ENCODE measurements around the gene SAMM50.

- TF ChIP-seq ZFP3 (CRISPR knock-in tag; IDR thresholded peaks at IDR 0.05), result no peak
- no peak for TF ChIP-seq PATZ1 (CRISPR knock-in tag; IDR thresholded peaks at IDR 0.05; ENCODE audit: borderline replicate concordance)
- TF ChIP-seq RARB (CRISPR knock-in tag; IDR thresholded peaks at IDR 0.05), result no peak
- no peak for TF ChIP-seq BACH2 (CRISPR knock-in tag; IDR thresholded peaks at IDR 0.05; ENCODE audit: borderline replicate concordance)
- TF ChIP-seq GLIS3 (CRISPR knock-in tag; IDR thresholded peaks at IDR 0.05), result no peak
- TF ChIP-seq, protein P1, sequence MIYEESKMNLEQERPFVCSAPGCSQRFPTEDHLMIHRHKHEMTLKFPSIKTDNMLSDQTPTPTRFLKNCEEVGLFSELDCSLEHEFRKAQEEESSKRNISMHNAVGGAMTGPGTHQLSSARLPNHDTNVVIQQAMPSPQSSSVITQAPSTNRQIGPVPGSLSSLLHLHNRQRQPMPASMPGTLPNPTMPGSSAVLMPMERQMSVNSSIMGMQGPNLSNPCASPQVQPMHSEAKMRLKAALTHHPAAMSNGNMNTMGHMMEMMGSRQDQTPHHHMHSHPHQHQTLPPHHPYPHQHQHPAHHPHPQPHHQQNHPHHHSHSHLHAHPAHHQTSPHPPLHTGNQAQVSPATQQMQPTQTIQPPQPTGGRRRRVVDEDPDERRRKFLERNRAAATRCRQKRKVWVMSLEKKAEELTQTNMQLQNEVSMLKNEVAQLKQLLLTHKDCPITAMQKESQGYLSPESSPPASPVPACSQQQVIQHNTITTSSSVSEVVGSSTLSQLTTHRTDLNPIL (CRISPR knock-in tag; IDR thresholded peaks at IDR 0.05; ENCODE audit: low read depth), result no peak
These were observed 56.9 kb downstream of the SAMM50 start for GRCh38 chr22:44012162-44012561.

All from SK-N-SH treated with all-trans-retinoic acid at 6 μM for 48 hours (cell line).